Thymus (tissue), 11 donors: ENCODE data around the gene SIVA1. TPM values are rescaled to one million over a fixed set of nuclear protein-coding genes. Genes with fewer than 3 reads are reported as not detected.
A peak's percentile ranks its signal among the peaks of the same experiment; 100 is the strongest.

Experiments used
- DNase-seq, 9 donors: peaks; one replicate each; pipeline ENCODE4 v3.0.0-alpha.2; 2013; ENCODE audit warnings: low spot score in 9 of 9, low read depth in 6 of 9, missing footprints in 1 of 9
- H3K27ac ChIP-seq, 2 donors: one replicate each; pipeline ENCODE4 v1.5.1; 2013; ENCODE audit warnings: control low read depth in 1 of 2, low read depth in 1 of 2, low read length in 1 of 2, mild to moderate bottlenecking in 1 of 2, moderate library complexity in 1 of 2
- H3K27me3 ChIP-seq, 2 donors: one replicate each; pipeline ENCODE4 v1.5.1; 2013; ENCODE audit warnings: low read length in 1 of 2; ENCODE audit not compliant: control insufficient read depth in 2 of 2, insufficient read depth in 1 of 2
- H3K36me3 ChIP-seq, 2 donors: one replicate each; pipeline ENCODE4 v1.5.1; 2013; ENCODE audit warnings: low read length in 1 of 2, mild to moderate bottlenecking in 1 of 2, moderate library complexity in 1 of 2; ENCODE audit not compliant: control insufficient read depth in 2 of 2, insufficient read depth in 2 of 2
- H3K4me1 ChIP-seq, 2 donors: one replicate each; pipeline ENCODE4 v1.5.1; 2013; ENCODE audit warnings: low read length in 2 of 2; ENCODE audit not compliant: control insufficient read depth in 2 of 2, insufficient read depth in 2 of 2
- H3K4me3 ChIP-seq, 2 donors: one replicate each; pipeline ENCODE4 v1.5.1; 2013; ENCODE audit warnings: low read length in 2 of 2, control low read depth in 1 of 2, mild to moderate bottlenecking in 1 of 2
- H3K9me3 ChIP-seq, 2 donors: one replicate each; pipeline ENCODE4 v1.5.1; 2013; ENCODE audit warnings: low read length in 1 of 2, mild to moderate bottlenecking in 1 of 2; ENCODE audit not compliant: control insufficient read depth in 2 of 2, insufficient read depth in 1 of 2
- WGBS: extraction: QIAGEN DNeasy Blood & Tissue Kit; methylation state at CpG from one replicate; pipeline ENCODE4 v1.1.7; 2013; 5-methylcytosine and 5-hydroxymethylcytosine counted together
- polyA plus RNA-seq: library from polyadenylated mRNA; stranded (reverse); fragments of 200-250 nt; gene quantifications from one replicate; pipeline ENCODE4 v1.2.3, GENCODE V29; 2013
- total RNA-seq: library from RNA; stranded (reverse); fragments of 120-200 nt; gene quantifications from one replicate; pipeline ENCODE4 v1.2.4, GENCODE V29; 2013
- donor health status: healthy.

SIVA1 gene
- total and polyA plus RNA-seq, 2 donors = 143 to 308 TPM

DNA sequence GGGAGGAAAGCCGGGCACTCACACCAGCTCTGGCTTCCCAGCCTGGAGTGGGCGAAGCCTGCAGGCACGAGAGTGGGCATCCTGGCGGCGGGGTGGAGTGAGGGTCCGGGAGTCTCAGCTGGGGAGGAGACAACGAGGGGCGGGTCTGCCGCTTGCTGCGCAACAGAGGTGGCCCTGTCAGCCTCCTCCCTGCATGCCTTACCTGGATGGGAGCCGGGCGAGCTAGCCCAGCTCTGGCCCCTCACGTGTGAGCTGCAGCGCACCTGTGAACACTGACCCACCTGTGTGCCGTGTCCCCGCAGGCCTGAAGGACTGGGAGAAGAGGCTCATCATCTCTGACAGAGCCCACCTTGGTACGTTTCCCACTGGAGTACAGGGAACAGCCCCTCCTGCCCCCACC lies 13.9 kb upstream of the SIVA1 start:
- WGBS = 97% methylated on average over 17 of the region's 17 CpGs

GRCh38 chr14:104739546-104740516 lies 13.1 kb upstream of the SIVA1 start:
- Histone ChIP-seq H3K4me1 (no peaks in the 10 kb centered on the region), H3K27ac (no peak overlapping the region), H3K9me3 (no peaks in the 10 kb centered on the region), H3K27me3 (peaks cover 0 to 3% of the 10 kb centered on the region in 2 donors), H3K4me3 (no peak overlapping the region), H3K36me3 (no peaks in the 10 kb centered on the region)
- WGBS = 95% methylated on average over 29 of the region's 29 CpGs
- DNase-seq = no peak

More for the DNA sequence above, 13.9 kb upstream of the SIVA1 start:
- H3K4me1 ChIP-seq = no peaks in the 10 kb centered on the region
- no peaks in the 10 kb centered on the region for H3K36me3 ChIP-seq
- no peaks in the 10 kb centered on the region for H3K9me3 ChIP-seq
- no peak for DNase-seq
- peaks cover 0 to 3% of the 10 kb centered on the region in 2 donors for H3K27me3 ChIP-seq
- H3K4me3 ChIP-seq = no peak overlapping the region
- no peak overlapping the region for H3K27ac ChIP-seq

GRCh38 chr14:104741108-104741802 lies 11.7 kb upstream of the SIVA1 start:
- Histone ChIP-seq H3K4me3 (no peak overlapping the region), H3K4me1 (peaks cover 0 to 10% of the 10 kb centered on the region in 2 donors), H3K9me3 (no peaks in the 10 kb centered on the region), H3K36me3 (no peaks in the 10 kb centered on the region), H3K27me3 (peaks cover 0 to 1% of the 10 kb centered on the region in 2 donors), H3K27ac (no peak overlapping the region)
- no peak for DNase-seq
- 95% methylated on average over 29 of the region's 29 CpGs for WGBS

GRCh38 chr14:104741803-104742251 lies 11.1 kb upstream of the SIVA1 start:
- H3K4me1 ChIP-seq = peaks cover 0 to 16% of the 10 kb centered on the region in 2 donors
- no peaks in the 10 kb centered on the region for H3K27me3 ChIP-seq
- no peaks in the 10 kb centered on the region for H3K9me3 ChIP-seq
- WGBS = 92% methylated on average over 23 of the region's 23 CpGs
- no peaks in the 10 kb centered on the region for H3K36me3 ChIP-seq
- no peak for DNase-seq
- no peak overlapping the region for H3K27ac ChIP-seq
- no peak overlapping the region for H3K4me3 ChIP-seq

GRCh38 chr14:104742586-104743455 lies 10.1 kb upstream of the SIVA1 start:
- no peak overlapping the region for H3K27ac ChIP-seq
- DNase-seq = no peak
- peaks cover 0 to 23% of the 10 kb centered on the region in 2 donors for H3K4me1 ChIP-seq
- no peaks in the 10 kb centered on the region for H3K9me3 ChIP-seq
- no peak overlapping the region for H3K4me3 ChIP-seq
- 94% methylated on average over 32 of the region's 32 CpGs for WGBS
- H3K27me3 ChIP-seq = no peaks in the 10 kb centered on the region
- H3K36me3 ChIP-seq = no peaks in the 10 kb centered on the region

- DNase-seq = no peak
- Histone ChIP-seq H3K36me3 (no peaks in the 10 kb centered on the region), H3K27me3 (no peaks in the 10 kb centered on the region), H3K9me3 (no peaks in the 10 kb centered on the region), H3K4me1 (peaks cover 0 to 32% of the 10 kb centered on the region in 2 donors), H3K27ac (no peak overlapping the region), H3K4me3 (no peak overlapping the region)
- 92% methylated on average over 28 of the region's 28 CpGs for WGBS
Observed at GRCh38 chr14:104743461-104744380, 9.2 kb upstream of the SIVA1 start.

GRCh38 chr14:104744484-104744883 lies 8.5 kb upstream of the SIVA1 start:
- H3K27ac ChIP-seq = no peak overlapping the region
- no peaks in the 10 kb centered on the region for H3K36me3 ChIP-seq
- peaks cover 0 to 39% of the 10 kb centered on the region in 2 donors for H3K4me1 ChIP-seq
- DNase-seq = no peak
- H3K9me3 ChIP-seq = peaks cover 0 to 3% of the 10 kb centered on the region in 2 donors
- no peak overlapping the region for H3K4me3 ChIP-seq
- WGBS = 98% methylated on average over 10 of the region's 10 CpGs
- no peaks in the 10 kb centered on the region for H3K27me3 ChIP-seq

DNA sequence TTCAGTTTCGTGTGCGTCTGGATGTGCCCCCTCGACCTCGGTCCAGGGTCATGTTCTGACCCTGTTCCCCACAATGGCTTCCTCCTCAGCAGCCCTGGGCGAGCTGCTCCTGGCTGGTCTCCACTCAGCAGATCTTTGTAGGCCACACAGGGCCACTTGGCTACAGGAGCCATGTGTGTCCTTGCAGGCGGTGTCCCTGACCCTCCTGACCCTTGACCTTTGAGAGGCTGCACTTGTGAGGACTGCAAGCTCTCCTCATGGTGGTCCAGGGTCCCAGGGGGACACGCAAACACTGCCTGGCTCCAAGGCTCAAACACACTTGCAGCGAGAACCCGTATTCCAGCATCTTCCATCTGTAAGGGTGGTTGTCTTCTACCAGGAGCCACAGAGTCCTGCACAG lies 7.5 kb upstream of the SIVA1 start:
- no peak for DNase-seq
- H3K4me1 ChIP-seq = peaks cover 0 to 47% of the 10 kb centered on the region in 2 donors
- peak overlapping the region in 1 of 2 donors; percentile 74 for H3K27ac ChIP-seq
- no peak overlapping the region for H3K4me3 ChIP-seq
- H3K9me3 ChIP-seq = peaks cover 0 to 13% of the 10 kb centered on the region in 2 donors
- no peaks in the 10 kb centered on the region for H3K27me3 ChIP-seq
- H3K36me3 ChIP-seq = no peaks in the 10 kb centered on the region
- WGBS = 98% methylated on average over 9 of the region's 9 CpGs
